ENCODE results near the gene ADAM23.

The ADAM23 gene

DNA sequence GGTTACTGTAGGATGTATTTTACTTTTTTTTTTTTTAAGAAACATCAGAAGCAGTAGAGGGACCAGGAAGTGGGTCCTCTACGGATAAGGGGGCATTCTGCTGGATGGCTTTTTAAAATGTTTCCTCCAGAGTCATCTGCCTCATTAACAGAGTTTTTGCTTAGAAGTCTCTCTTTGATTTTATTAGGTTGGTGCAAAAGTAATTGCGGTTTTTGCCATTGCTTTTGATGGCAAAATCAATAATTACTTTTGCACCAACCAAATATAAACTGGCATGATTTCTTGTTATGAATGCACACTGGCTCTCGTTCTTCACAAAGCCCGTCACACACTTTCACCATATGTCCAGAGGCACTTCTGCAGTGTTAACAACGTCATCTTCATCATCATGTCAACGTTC lies 130.5 kb downstream of the ADAM23 start:
- Histone ChIP-seq H3K9me3 (ENCODE audit: control insufficient read depth, insufficient read depth, low read length) (no peaks in the 10 kb centered on the region), H3K36me3 (ENCODE audit: control insufficient read depth, low read length) (no peaks in the 10 kb centered on the region), H3K4me1 (ENCODE audit: control insufficient read depth, low read length) (no peaks in the 10 kb centered on the region), H3K4me3 (ENCODE audit: low read length) (no peak overlapping the region), H4K20me1 (ENCODE audit: control insufficient read depth, insufficient read depth, low read depth, low read length) (no peaks in the 10 kb centered on the region), H3K4me2 (ENCODE audit: low read length) (no peak overlapping the region), H3K9me2 (replicated peaks; ENCODE audit: control insufficient read depth, low read length) (no peaks in the 10 kb centered on the region), H3K79me2 (ENCODE audit: control insufficient read depth, low read length) (no peaks in the 10 kb centered on the region), H3F3A (ENCODE audit: control insufficient read depth, insufficient read depth) (no peaks in the 10 kb centered on the region), H3K27me3 (ENCODE audit: control insufficient read depth, low read length) (no peaks in the 10 kb centered on the region), H3K27ac (ENCODE audit: low read depth, low read length) (no peak overlapping the region)
- TF ChIP-seq, protein P1, sequence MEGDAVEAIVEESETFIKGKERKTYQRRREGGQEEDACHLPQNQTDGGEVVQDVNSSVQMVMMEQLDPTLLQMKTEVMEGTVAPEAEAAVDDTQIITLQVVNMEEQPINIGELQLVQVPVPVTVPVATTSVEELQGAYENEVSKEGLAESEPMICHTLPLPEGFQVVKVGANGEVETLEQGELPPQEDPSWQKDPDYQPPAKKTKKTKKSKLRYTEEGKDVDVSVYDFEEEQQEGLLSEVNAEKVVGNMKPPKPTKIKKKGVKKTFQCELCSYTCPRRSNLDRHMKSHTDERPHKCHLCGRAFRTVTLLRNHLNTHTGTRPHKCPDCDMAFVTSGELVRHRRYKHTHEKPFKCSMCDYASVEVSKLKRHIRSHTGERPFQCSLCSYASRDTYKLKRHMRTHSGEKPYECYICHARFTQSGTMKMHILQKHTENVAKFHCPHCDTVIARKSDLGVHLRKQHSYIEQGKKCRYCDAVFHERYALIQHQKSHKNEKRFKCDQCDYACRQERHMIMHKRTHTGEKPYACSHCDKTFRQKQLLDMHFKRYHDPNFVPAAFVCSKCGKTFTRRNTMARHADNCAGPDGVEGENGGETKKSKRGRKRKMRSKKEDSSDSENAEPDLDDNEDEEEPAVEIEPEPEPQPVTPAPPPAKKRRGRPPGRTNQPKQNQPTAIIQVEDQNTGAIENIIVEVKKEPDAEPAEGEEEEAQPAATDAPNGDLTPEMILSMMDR (IDR thresholded peaks at IDR 0.05; ENCODE audit: low read depth, low read length, poor library complexity, severe bottlenecking) = no peak
- TF ChIP-seq EZH2phosphoT487 (IDR thresholded peaks at IDR 0.05; ENCODE audit: borderline replicate concordance, low read length) = no peak

DNA sequence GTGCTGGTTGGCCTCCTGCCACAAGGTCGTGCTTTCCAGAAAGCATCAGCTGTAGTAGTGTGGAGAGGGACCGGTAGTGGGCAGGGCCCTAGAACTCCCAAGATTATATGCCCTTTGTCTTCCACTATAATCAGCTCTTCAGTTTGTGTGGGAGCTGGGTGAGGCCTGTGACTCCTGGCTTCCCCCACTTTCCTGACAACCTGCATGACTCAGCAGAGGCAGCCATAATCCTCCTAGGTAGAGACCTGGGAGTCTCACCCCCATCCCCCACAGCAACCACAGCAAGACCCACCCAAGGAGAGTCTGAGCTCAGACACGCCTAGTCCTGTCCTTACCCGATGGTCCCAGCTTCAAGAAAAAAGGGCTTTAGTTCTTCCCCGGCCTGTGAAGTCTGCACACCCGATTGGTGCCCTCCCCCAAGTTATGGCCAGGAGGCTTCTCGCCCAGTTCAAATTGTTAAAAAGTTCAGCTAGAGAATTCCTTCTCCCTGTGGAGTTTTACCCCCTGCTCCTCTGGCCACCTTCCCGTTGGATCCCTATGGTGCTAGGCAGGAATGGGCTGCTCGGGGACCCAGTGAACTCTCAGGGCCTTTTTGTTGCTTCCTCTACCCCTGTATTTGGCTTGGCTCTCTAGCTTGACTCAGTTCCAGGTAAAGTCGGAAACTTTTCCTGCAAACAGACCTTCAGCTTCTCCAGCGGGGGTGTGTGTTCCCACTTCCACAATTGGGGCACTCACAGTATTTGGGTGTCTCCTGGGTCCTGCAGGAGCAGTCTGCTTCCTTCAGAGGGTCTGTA lies 141.2 kb downstream of the ADAM23 start:
- no peaks in the 10 kb centered on the region for H3K9me3 ChIP-seq (ENCODE audit: control insufficient read depth, insufficient read depth, low read length)
- H3K27ac ChIP-seq (ENCODE audit: low read depth, low read length) = no peak overlapping the region
- H3K79me2 ChIP-seq (ENCODE audit: control insufficient read depth, low read length) = no peaks in the 10 kb centered on the region
- TF ChIP-seq EZH2phosphoT487 (IDR thresholded peaks at IDR 0.05; ENCODE audit: borderline replicate concordance, low read length) = no peak
- TF ChIP-seq, protein P1 (IDR thresholded peaks at IDR 0.05; ENCODE audit: low read depth, low read length, poor library complexity, severe bottlenecking) = no peak
- H3K27me3 ChIP-seq (ENCODE audit: control insufficient read depth, low read length) = no peaks in the 10 kb centered on the region
- H3K36me3 ChIP-seq (ENCODE audit: control insufficient read depth, low read length) = no peaks in the 10 kb centered on the region
- no peak overlapping the region for H3K4me2 ChIP-seq (ENCODE audit: low read length)
- no peaks in the 10 kb centered on the region for H3K4me1 ChIP-seq (ENCODE audit: control insufficient read depth, low read length)
- H3K9me2 ChIP-seq (replicated peaks; ENCODE audit: control insufficient read depth, low read length) = no peaks in the 10 kb centered on the region
- H4K20me1 ChIP-seq (ENCODE audit: control insufficient read depth, insufficient read depth, low read depth, low read length) = no peaks in the 10 kb centered on the region
- no peaks in the 10 kb centered on the region for H3F3A ChIP-seq (ENCODE audit: control insufficient read depth, insufficient read depth)
- no peak overlapping the region for H3K4me3 ChIP-seq (ENCODE audit: low read length)

DNA sequence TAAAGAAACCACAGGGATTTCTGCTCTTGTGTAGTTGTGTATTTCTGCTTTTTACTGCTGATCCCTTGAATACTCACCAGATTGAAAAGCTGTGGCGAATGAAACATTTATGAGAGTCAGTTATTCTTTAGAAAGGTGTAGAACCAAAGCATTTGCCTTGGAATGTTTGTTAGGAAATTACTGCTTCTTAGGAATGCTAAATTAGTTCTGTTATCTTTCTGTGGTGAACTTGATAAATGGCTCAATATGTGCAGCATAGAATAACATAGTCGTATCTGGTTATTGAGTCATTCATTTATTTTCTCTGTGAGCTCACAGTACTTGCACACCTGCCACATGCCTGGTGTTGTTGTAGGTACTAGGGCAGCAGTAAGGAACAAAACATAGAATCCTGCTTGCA lies 142.0 kb downstream of the ADAM23 start:
- H3K36me3 ChIP-seq (ENCODE audit: control insufficient read depth, low read length) = no peaks in the 10 kb centered on the region
- H3K27me3 ChIP-seq (ENCODE audit: control insufficient read depth, low read length) = no peaks in the 10 kb centered on the region
- no peak overlapping the region for H3K27ac ChIP-seq (ENCODE audit: low read depth, low read length)
- no peak overlapping the region for H3K4me3 ChIP-seq (ENCODE audit: low read length)
- H4K20me1 ChIP-seq (ENCODE audit: control insufficient read depth, insufficient read depth, low read depth, low read length) = no peaks in the 10 kb centered on the region
- no peaks in the 10 kb centered on the region for H3F3A ChIP-seq (ENCODE audit: control insufficient read depth, insufficient read depth)
- H3K4me2 ChIP-seq (ENCODE audit: low read length) = no peak overlapping the region
- no peaks in the 10 kb centered on the region for H3K9me3 ChIP-seq (ENCODE audit: control insufficient read depth, insufficient read depth, low read length)
- H3K79me2 ChIP-seq (ENCODE audit: control insufficient read depth, low read length) = no peaks in the 10 kb centered on the region
- TF ChIP-seq, protein P1 (IDR thresholded peaks at IDR 0.05; ENCODE audit: low read depth, low read length, poor library complexity, severe bottlenecking) = no peak
- no peak for TF ChIP-seq EZH2phosphoT487 (IDR thresholded peaks at IDR 0.05; ENCODE audit: borderline replicate concordance, low read length)
- H3K4me1 ChIP-seq (ENCODE audit: control insufficient read depth, low read length) = no peaks in the 10 kb centered on the region
- no peaks in the 10 kb centered on the region for H3K9me2 ChIP-seq (replicated peaks; ENCODE audit: control insufficient read depth, low read length)
